Stimulated activated CD4-positive, alpha-beta T cell treated with anti-CD3 and anti-CD28 coated beads, Interleukin-4, amount 100 ng/mL, for 4 hours (primary cell): ENCODE results near the gene ASPM.
"Not testable (repeated sequence)": the region's sequence is repeated elsewhere in the genome, so short reads cannot be mapped to it uniquely, and the experiment has no call there.

ENCODE experiments used
- DNase-seq, 2 experiments: peaks; one replicate each; pipeline ENCODE4 v3.0.0-alpha.2; 2020

ASPM gene

DNA sequence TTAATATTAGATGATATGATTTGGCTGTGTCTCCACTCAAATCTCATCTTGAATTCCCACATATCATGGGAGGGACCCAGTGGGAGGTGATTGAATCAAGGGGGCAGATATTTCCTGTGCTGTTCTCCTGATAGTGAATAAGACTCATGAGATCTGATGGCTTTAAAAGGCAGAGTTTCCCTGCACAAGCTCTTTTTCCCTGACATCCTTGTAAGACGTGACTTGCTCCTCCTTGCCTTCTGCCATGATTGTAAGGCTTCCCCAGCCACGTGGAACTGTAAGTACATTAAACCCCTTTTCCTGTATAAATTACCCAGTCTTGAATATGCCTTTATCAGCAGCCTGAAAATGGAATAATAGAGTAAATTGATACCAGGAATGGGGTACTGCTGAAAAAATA lies 66.1 kb downstream of the ASPM start:
- DNase-seq: no peak

DNA sequence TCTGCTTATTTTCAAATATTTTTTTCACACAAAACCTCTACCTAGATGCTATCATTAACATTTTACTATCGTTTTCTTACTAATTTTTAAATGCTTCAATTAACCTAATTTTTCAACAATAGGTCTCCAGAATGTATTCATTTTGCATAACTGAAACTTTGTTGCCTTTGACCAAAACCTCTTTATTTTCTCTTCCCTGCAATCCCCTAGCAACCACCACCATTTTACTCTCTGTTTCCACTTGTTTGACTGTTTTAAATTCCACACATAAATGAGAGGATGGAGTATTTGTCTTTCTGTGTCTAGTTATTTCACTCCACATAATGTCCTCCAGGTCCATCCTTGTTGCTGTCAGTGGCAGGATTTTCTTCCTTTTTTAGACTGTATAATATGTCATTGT lies 69.9 kb downstream of the ASPM start:
- DNase-seq: no peak

DNA sequence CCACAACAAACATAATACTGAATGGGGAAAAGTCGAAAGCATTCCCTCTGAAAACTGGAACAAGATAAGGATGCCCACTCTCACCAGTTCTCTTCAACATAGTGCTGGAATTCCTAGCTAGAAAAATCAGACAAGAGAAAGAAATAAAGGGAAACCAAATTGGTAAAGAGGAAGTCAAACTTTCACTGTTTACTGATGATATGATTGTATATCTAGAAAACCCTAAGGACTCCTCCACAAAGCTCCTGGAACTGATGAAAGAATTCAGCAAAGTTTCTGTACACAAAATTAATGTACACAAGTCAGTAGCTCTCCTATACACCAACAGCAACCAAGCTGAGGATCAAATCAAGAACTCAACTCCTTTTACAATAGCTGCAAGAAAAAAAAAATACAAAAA lies 72.5 kb downstream of the ASPM start:
- DNase-seq: no peak

DNA sequence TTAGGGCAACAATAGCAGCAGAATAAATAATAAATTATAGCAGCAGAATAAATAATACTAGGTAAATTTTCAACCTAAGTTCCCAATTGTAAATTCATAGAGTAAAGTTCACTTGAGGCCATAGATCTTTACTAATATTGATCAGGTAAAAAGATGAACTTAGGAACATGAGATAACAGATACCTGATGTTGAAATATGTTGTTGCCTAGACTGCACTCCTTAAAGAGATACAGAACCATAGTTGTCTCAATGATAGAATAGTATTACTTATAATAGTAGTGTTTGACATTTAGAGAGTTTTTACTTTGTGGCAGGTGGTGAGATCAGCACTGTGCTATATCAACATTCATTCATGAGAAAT lies 79.0 kb downstream of the ASPM start:
- no peak for DNase-seq

DNA sequence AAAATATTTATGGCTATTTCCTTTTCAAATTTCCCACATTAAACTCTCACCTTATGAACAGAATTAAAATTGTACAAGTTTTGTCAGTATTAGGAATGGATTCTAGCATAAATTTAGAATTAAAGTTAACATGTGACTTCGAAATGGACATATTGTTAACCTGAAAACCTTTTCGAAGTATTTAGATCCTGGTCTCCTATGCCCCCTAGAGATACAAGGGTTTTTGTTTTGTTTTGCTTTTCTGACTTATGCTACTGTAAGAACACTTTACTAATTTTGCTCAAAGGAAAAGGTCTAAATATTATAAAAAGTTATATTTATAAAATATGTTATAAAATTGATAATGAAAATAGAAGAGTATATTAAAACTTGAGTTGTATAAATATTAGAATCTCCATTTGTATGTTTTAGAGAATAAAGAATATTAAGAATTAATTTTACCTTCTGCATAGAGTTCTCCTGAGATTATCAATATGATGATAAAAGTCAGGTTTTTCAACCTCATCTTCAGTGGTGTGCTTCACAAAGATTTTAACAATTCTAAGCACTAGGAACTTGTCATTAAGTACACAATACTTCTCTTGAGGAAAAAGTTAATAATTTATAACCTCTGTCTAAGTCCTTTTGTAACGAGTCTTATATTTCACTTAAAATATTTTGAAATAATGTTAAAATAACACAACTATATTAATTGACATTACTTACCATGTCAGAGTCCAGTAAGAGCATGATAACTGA lies 79.6 kb downstream of the ASPM start, which contains the start of gene F13B:
TSS of gene F13B (minus strand) at position 542 of the 738 bp plus-strand sequence. CDS start at position 505, 37 bp downstream.
- DNase-seq: no peak

DNA sequence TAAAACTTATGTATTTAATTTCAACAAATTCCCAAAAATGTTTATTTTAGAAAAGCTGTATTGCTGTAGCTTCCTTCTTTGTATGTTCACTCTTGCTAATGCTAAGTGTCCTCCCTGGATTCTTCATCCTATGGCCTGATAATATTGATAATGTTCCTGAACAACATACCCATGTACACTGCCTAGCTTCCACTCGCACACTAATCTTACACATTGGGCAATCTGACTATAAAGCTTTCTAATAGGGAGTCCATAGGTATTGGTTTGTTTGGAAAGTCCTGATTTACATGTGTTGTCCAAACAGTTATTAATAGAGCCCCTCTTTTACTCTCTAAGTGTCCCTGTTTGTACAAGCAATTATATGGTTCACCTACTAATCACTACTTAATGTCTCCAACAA lies 80.2 kb downstream of the ASPM start:
- no peak for DNase-seq

DNA sequence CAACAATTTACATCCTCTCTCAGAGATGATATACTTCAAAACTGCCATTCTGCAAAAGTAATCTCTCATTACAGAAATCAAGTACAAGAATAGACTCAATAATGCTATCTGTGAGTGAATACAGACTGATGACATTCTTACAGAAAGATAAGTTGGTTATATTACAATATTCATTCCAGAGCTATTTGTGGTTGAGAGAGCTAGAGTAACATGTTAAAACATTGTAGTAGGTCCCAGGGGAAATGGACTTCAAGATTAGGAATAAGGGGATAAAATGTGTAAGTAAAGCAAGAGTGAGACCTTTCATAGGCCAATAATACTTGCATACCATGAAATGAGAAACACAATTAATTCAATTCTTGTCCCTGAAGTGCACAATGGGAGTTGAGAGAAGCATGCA lies 80.9 kb downstream of the ASPM start:
- DNase-seq: no peak

DNA sequence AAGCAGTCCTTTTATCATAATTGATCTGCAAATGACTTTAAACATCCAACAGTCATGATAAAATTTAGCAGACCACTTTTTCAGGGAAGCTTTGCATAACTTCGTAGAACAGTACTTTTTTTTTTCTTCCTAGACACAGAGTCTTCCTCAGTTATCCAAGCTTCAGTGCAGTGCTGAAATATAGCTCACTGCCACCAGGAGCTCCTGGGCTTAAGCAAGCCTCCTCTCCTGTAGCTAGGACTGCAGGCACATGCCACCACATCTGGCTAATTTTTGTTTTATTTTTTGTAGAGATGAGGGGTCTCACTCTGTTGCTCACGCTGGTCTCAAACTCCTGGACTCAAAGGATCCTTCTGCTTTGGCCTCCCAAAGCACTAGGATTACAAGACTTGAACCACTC lies 83.3 kb downstream of the ASPM start:
- no peak for DNase-seq

DNA sequence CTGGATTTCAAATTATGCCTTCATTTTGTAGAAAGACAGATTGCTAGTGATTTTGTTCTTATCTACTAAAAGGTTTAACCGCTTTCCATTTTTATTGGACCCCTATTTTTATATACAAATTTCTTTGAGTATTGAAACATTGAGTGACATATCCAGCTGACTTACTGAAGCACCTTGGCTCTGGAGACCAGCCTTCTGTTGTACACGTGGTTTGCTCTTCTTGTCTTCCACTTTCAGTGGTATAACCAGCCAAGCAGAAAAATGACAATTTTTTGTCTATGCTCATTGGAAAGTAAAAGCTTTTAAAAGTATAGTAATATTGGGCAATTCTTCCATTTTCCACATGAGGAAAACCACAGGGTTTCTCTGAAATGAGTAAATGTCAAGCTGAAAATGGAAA lies 83.8 kb downstream of the ASPM start:
- no peak for DNase-seq

DNA sequence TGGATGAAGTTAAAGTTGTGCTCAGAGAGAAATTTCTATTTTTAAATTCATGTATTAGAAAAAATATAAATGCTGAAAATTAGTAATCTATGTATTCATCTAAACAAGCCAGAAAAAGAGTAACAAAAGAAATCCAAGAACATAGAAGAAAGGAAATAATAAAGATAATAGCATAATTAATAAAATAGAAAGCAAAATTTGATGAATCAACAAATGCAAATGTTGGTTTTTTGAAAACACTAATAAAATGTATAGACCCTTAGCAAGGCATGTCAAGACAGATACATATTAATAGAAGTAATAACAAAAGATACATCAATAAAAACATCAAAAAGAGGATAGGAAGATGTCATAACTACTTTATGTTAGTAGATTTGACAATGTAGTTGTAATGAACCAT lies 97.4 kb downstream of the ASPM start:
- DNase-seq: no peak

DNA sequence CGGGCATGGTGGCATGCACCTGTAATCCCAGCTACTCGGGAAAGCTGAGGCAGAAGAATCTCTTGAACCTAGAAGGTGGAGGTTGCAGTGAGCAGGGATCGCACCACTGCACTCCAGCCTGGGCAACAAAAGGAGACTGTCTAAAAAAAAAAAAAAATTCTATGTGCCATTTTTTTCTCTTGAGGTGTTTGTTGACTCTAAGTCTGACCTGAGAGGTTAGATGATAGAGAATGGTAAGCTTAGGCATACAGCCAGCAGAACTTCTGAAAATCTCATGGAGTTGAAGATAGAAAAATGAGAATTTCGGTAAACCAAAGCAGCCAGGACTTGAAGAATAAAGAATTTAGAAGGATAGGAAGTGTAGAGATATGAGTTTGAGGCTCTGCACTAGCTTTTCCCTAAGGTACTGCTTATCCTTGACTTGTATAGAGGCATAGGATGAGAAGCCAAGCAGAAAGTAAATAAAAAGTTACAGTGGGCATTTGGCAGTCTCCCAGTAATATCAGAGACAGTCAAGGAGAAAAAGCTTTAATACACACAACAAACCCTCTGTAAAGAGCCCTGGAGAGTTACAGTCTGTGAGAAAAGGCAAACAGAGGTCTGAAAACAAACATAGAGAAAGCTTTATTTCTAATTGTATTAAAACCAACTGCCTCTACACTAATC lies 103.7 kb downstream of the ASPM start:
- DNase-seq: no peak

DNA sequence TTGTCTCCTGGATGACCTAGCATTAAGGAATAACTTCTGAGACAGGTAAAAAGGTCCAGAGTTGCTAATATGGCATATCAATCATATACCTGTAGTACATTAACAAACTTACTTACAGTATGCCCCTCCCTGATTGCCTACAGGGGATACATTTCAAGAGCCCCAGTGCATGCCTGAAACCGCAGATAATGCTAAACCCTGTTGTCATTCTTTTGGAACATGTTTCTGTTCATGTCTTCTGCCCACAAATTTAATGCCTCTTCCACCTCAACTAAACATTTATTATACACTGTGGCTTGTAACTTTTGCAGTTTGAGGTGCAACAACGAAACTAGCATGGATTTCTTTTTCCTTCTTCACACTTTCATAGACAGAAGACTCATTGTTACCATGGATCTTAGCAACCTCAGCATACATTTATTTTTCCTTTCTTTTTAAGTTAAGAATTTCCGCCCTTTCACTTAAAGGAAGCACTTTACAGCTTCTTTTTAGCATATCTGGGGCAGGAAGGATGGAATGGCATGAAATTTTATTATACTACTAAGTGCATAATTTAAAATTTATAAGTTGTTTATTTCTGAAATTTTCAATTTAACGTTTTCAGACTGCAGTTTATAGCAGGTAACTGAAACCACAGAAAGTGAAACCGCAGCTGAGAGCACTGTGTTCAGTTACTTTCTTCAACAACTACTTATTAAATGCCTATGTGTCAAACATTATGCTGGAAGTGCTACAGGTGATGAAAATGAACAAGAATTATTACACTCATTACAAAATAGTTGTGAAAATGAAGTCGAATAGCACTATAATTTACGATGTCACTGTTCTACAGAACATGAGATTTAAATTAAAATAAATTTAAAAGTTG lies 104.7 kb downstream of the ASPM start:
- DNase-seq: no peak

DNA sequence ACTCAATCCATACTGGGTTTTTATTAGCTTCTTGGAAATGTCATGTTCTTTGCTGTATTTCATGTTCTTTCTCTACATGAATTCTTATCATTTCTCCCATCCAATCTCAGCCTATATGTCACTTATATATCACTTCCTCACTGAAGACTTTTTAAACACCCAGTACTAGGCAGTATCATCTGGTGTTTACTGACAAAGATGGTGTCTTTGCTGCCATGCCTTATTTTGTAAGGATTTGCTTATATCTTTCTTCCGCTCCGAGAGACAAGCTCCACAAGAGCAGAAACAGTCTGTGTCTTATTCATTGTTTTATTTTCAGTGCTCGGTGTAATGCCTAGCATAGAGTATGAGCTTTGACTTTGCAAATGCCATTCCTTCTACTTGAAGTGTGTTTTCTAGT lies 109.6 kb downstream of the ASPM start:
- no peak for DNase-seq

DNA sequence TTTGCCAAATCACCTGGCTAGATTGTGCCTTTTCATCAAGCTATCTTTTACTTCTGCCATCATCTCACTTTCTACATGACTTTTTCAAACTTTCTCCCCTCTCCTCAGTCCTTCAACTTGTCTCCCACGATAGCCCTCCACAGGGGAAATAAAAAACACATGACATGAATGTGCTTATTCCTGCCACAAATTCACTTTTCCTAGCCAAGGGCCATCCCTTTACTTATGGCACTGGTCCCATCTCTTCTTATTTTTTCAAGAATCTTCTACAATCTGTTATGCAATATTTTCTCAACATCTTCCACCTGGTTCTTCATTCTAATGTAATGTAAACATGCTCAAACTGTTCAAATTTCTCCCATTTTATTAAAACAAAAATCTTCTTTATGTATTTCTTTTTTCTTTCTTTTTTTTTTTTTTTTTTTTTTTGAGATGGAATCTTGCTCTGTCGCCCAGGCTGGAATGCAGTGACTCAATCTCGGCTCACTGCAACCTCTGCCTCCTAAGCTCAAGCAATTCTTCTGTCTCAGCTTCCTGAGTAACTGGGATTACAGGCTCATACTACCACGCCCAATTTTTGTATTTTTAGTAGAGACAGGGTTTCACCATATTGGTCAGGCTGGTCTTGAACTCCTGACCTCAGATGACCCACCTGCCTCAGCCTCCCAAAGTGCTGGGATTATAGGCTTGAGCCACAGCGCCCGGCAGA lies 111.7 kb downstream of the ASPM start:
- DNase-seq: not testable (repeated sequence)
